HG03469 (cell line): Measurements from ENCODE around the gene PNMT.

Experiments
- ATAC-seq: cut with Tn5 transposase; IDR thresholded peaks from one replicate; pipeline ENCODE4 v1.9.1; 2021; ENCODE audit warnings: mild to moderate bottlenecking, moderate library complexity, moderate number of reproducible peaks; ENCODE audit not compliant: unreplicated experiment

The PNMT gene, protein sequence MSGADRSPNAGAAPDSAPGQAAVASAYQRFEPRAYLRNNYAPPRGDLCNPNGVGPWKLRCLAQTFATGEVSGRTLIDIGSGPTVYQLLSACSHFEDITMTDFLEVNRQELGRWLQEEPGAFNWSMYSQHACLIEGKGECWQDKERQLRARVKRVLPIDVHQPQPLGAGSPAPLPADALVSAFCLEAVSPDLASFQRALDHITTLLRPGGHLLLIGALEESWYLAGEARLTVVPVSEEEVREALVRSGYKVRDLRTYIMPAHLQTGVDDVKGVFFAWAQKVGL

GRCh38 chr17:39667945-39668924 is at the start of gene PNMT:
PNMT (plus strand) TSS chr17:39668453; CDS start chr17:39668476, 23 bp downstream.
- no peak for ATAC-seq

- no peak for ATAC-seq
Measured at GRCh38 chr17:39618956-39619785, 49.1 kb upstream of the PNMT start.

- no peak for ATAC-seq
Measured at GRCh38 chr17:39619786-39620101, 48.5 kb upstream of the PNMT start.

GRCh38 chr17:39621523-39622379 is 46.5 kb upstream of the PNMT start:
- no peak for ATAC-seq

DNA sequence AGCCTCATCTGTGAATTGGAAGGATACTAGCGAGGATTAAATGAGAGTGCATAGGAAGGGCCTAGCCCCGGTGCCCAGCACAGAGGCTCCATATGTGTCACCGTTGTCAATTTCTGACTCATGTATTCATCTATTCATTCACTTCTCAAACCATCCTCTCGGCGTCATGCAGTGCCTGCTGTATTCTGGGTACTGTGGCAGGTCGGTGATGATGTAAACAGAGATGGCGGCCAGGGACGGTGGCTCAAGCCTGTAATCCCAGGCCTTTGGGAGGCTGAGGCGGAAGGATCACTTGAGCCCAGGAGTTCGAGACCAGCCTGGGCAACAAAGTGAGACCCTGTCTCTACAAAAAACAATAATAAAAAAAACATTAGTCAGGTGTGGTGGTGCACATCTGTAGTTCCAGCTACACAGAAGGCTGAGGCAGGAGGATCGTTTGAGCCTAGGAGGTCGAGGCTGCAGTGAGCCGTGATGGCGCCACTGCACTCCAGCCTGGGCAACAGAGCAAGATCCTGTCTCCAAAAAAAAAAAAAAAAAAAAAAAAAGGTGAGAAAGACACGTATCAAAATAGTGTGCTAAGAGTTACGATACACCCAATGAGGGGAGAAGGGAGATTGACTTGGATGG is 45.8 kb upstream of the PNMT start:
- ATAC-seq: no peak

- ATAC-seq: no peak
Measured at GRCh38 chr17:39623356-39623950, 44.8 kb upstream of the PNMT start.

DNA sequence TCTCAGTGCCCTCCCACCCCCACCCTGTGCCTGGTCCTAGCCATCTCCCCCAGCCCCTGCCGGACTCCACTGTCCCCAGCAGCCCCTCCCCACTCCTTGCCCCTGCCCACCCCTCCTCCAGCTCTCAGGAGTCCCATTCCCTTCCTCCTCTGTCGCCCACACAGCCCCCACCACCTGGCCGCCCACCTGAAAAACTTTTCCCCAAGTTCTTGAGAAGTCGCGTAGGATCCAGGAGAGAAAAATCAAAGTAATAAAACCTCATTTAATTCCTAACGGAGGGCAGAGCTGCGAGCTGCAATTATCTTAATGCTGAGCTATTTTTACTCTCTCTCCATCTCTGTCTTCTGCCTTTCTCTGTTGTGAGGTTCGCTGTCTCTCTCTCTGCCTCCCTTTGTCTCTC is 43.9 kb upstream of the PNMT start:
- no peak for ATAC-seq

- no peak for ATAC-seq
Measured at GRCh38 chr17:39625198-39625785, 43.0 kb upstream of the PNMT start.

GRCh38 chr17:39626171-39627046 is 41.8 kb upstream of the PNMT start, which contains the start of gene PPP1R1B:
PPP1R1B (plus strand) TSS chr17:39626952; CDS start chr17:39627393, 441 bp downstream.
- no peak for ATAC-seq

DNA sequence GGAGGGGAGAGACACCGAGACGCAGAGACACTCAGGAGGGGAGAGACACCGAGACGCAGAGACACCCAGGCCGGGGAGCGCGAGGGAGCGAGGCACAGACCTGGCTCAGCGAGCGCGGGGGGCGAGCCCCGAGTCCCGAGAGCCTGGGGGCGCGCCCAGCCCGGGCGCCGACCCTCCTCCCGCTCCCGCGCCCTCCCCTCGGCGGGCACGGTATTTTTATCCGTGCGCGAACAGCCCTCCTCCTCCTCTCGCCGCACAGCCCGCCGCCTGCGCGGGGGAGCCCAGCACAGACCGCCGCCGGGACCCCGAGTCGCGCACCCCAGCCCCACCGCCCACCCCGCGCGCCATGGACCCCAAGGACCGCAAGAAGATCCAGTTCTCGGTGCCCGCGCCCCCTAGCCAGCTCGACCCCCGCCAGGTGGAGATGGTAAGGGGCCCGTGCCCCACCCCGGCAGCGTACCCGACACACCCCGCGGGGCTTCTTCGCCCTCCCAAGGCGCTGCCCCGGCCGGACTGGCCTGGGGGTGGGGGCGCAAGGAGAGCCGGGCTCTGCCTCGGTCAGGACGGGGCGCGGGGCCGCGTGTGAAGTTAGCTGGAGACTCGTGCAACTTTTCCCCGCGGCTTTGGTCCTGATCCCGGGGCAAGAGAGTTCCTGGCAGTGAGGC is 41.1 kb upstream of the PNMT start:
- ATAC-seq: no peak

GRCh38 chr17:39627712-39628516 is 40.3 kb upstream of the PNMT start:
- ATAC-seq: no peak

DNA sequence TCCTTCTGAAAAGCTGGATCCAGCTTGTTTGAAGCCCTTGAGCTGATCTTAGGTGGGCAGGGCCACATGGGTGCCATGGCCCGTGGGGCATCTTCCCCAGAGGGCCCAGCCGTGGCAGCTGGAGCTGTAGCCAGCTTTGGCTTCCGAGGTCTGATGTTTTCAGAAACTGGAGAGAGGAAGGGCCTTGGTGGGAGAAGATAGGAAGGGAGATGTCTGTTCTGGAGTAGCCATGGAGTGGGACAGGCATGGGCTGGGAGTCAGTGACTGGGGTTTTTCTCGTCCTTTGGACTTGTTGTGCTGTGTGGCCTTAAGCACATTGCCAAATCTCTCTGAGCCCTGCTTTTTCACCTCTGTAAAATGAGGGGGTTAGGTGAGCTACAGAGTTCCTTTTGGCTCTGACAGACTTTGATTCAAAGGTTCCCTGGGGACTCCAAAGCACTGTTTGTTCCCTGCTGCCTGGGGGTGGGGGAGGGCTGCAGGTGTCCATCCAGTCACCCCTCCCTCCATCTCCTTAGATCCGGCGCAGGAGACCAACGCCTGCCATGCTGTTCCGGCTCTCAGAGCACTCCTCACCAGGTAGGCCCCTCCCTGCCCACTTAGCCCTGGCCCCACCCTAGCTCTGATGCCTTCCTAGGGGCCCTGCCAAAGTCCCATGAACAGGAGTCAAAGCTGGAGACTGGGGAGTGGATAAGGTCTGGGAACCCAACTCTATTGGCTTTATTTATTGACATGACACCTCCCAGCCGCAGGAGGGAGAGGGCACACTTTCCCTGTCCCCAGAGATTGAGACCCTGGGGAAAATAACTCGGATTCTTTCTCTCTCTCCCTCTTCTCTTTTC is 39.4 kb upstream of the PNMT start:
- no peak for ATAC-seq

DNA sequence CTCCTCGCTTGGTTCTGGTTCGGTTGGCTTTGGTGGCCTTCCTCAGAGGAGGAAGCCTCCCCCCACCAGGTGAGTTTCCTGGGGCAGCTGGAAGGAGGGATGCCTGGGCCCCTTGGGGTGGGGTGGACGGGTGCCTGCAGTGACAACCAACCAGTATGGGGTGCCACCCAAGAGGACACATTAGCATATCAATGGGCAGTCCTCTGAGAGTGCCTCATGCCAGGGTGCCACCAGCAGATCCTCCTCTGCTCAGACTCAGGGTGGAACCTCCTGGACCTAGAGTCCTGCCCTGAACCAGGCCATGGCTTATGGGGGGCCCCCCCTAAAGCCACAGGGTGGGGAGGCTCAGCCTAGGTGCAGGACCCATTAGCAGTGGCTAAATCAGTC is 38.8 kb upstream of the PNMT start:
- ATAC-seq: no peak

- ATAC-seq: no peak
Measured at GRCh38 chr17:39629898-39630297, 38.4 kb upstream of the PNMT start.

- no peak for ATAC-seq
Measured at GRCh38 chr17:39631403-39631802, 36.9 kb upstream of the PNMT start.
